Dorsolateral prefrontal cortex (tissue), 118 donors: ENCODE results near the gene NUTM2E. TPM values are rescaled to one million over a fixed set of nuclear protein-coding genes. Genes with fewer than 3 reads are reported as not detected.

Experiments
- total RNA-seq, 120 experiments: library from RNA; stranded (reverse); gene quantifications; one replicate each; pipeline versions ENCODE4 v1.2.3 to v1.2.4, GENCODE V29; 2022

Gene NUTM2E
- total RNA-seq, 120 experiments from 2014 or later: 0.15 to 2.9 (median 0.72) TPM; not detected in 47

Other genes with a start within 250 kb of the NUTM2E start
- 1 to 10 TPM in 3 of 120 experiments, not detected in 117; 1.8 to 2.8 (median 2.0) TPM for gene SFTPA1, start 215.8 kb upstream of the NUTM2E start, total RNA-seq
- 1 to 10 TPM in 91 of 120 experiments, under 1 TPM in 27, not detected in 2; 0.14 to 4.9 (median 1.8) TPM for gene NUTM2B, start 123.5 kb upstream of the NUTM2E start, total RNA-seq
- 1 to 10 TPM in 105 of 120 experiments, under 1 TPM in 15; 0.40 to 5.5 (median 2.3) TPM for gene SFTPD, start 122.4 kb downstream of the NUTM2E start, total RNA-seq